CD4-positive, alpha-beta T cell (primary cell): Measurements from ENCODE around the gene TMEM61. TPM values are rescaled to one million over a fixed set of nuclear protein-coding genes. Genes with fewer than 3 reads are reported as not detected.

Source experiments
- ATAC-seq: fragments of 200-7000 bp; cut with Tn5 transposase; one replicate; pipeline ENCODE4 v1.10.0; 2022; ENCODE audit warnings: mild to moderate bottlenecking; ENCODE audit not compliant: poor library complexity
- CTCF ChIA-PET: fragments of 350-600 bp; sonication (Branson Sonifier 250); formaldehyde crosslinking; loops from one replicate; lab custom pipeline; 2021; ENCODE audit warnings: antibody characterized with exemption, inconsistent platforms; lab: Charles Lee
- POLR2A ChIA-PET: fragments of 350-600 bp; sonication (Branson Sonifier 250); formaldehyde crosslinking; loops from one replicate; lab custom pipeline; 2021; ENCODE audit warnings: antibody characterized with exemption, inconsistent platforms; lab: Charles Lee
- DNase-seq, 14 experiments: peaks; one replicate each; pipeline ENCODE4 v3.0.0-alpha.2; 2013 to 2020; ENCODE audit warnings: mixed read lengths in 2 of 14
- H3K27ac ChIP-seq, 2 donors: one replicate each; pipeline versions ENCODE4 v1.5.1 to v1.7.0; 2013; ENCODE audit warnings: low read length in 2 of 2, low read depth in 1 of 2, mild to moderate bottlenecking in 1 of 2
- H3K27me3 ChIP-seq, 2 experiments: 1 replicate in 1 of 2; 2 replicates in 1 of 2; pipeline versions ENCODE4 v1.6.1 to v1.7.0; 2013; ENCODE audit warnings: low read length in 2 of 2, control low read depth in 1 of 2, mild to moderate bottlenecking in 1 of 2, moderate library complexity in 1 of 2; ENCODE audit not compliant: insufficient read depth in 2 of 2, control insufficient read depth in 1 of 2
- H3K36me3 ChIP-seq: one replicate; pipeline ENCODE4 v1.6.1; 2013; ENCODE audit warnings: low read length, control low read depth; ENCODE audit not compliant: insufficient read depth
- H3K4me1 ChIP-seq: one replicate; pipeline ENCODE4 v1.6.1; 2013; ENCODE audit warnings: low read length, control low read depth; ENCODE audit not compliant: insufficient read depth
- H3K4me3 ChIP-seq: one replicate; pipeline ENCODE4 v1.5.1; 2013; ENCODE audit warnings: mild to moderate bottlenecking, low read length, moderate library complexity
- H3K9me3 ChIP-seq, 2 experiments: 1 replicate in 1 of 2; 2 replicates in 1 of 2; pipeline versions ENCODE4 v1.6.1 to v1.7.0; 2013; ENCODE audit warnings: low read length in 2 of 2, mild to moderate bottlenecking in 2 of 2, control low read depth in 1 of 2, moderate library complexity in 1 of 2; ENCODE audit not compliant: control insufficient read depth in 1 of 2, insufficient read depth in 1 of 2
- H3K27ac Mint-ChIP-seq: one replicate; pipeline ENCODE4 v1.8.0; 2020; ENCODE audit warnings: mixed read lengths
- H3K27me3 Mint-ChIP-seq: one replicate; pipeline ENCODE4 v1.8.0; 2021; ENCODE audit warnings: mixed read lengths
- H3K36me3 Mint-ChIP-seq: one replicate; pipeline ENCODE4 v1.8.0; 2021; ENCODE audit warnings: low read depth, mixed read lengths
- H3K4me1 Mint-ChIP-seq: one replicate; pipeline ENCODE4 v1.8.0; 2021; ENCODE audit warnings: low read depth, mixed read lengths
- H3K4me3 Mint-ChIP-seq: one replicate; pipeline ENCODE4 v1.8.0; 2020; ENCODE audit warnings: mild to moderate bottlenecking, mixed read lengths
- H3K9me3 Mint-ChIP-seq: one replicate; pipeline ENCODE4 v1.8.0; 2020; ENCODE audit warnings: mixed read lengths
- CTCF ChIP-seq: fragments of 200-600 bp; IDR thresholded peaks from one replicate; pipeline ENCODE4 v1.8.0; 2022; ENCODE audit warnings: antibody characterized with exemption, mild to moderate bottlenecking
- intact Hi-C, 2 experiments: fragments of 100-400 bp; cut with DNase I in 1 of 2; cut with micrococcal nuclease in 1 of 2; formaldehyde crosslinking; loops; one replicate each; pipeline versions ENCODE4 v1.15.1 to v1.9.0; 2023 to 2025; cut with DNase I, micrococcal nuclease
- total RNA-seq, 174 experiments: library from RNA in 2 of 174; stranded (reverse) in 2 of 174; gene quantifications; one replicate each; pipeline ENCODE4 v1.2.3 and lab custom pipeline; 2021 to 2026

The TMEM61 gene
- total RNA-seq, 2 experiments from 2014 or later: not detected

- CTCF ChIA-PET: no interaction called here
- TF ChIP-seq CTCF: no peak
- Histone ChIP-seq H3K4me1 (no peaks in the 10 kb centered on the region), H3K9me3 (no peaks in the 10 kb centered on the region), H3K27me3 (peaks cover 0 to 8% of the 10 kb centered on the region in 2 experiments), H3K27ac (no peak overlapping the region), H3K36me3 (no peaks in the 10 kb centered on the region), H3K4me3 (no peak overlapping the region)
- intact Hi-C loops: no loop called here
- DNase-seq (no peak), ATAC-seq (no peak)
- Mint-ChIP-seq H3K27me3 (peaks cover 19% of the 10 kb centered on the region), H3K9me3 (no peaks in the 10 kb centered on the region), H3K4me1 (no peaks in the 10 kb centered on the region), H3K27ac (no peak overlapping the region), H3K4me3 (no peak overlapping the region), H3K36me3 (no peaks in the 10 kb centered on the region)
- POLR2A ChIA-PET: no interaction called here
These were observed 34.7 kb downstream of the TMEM61 start for GRCh38 chr1:55015123-55015522.

- Mint-ChIP-seq H3K9me3 (no peaks in the 10 kb centered on the region), H3K27ac (no peak overlapping the region), H3K4me1 (no peaks in the 10 kb centered on the region), H3K4me3 (no peak overlapping the region), H3K27me3 (peaks cover 19% of the 10 kb centered on the region), H3K36me3 (no peaks in the 10 kb centered on the region)
- intact Hi-C loops: no loop called here
- Histone ChIP-seq H3K9me3 (no peaks in the 10 kb centered on the region), H3K36me3 (no peaks in the 10 kb centered on the region), H3K4me3 (no peak overlapping the region), H3K4me1 (no peaks in the 10 kb centered on the region), H3K27ac (no peak overlapping the region), H3K27me3 (peaks cover 0 to 8% of the 10 kb centered on the region in 2 experiments)
- POLR2A ChIA-PET: no interaction called here
- CTCF ChIA-PET: no interaction called here
- DNase-seq (no peak), ATAC-seq (no peak)
- TF ChIP-seq CTCF: no peak
These were observed 35.5 kb downstream of the TMEM61 start for GRCh38 chr1:55015731-55016620.

- no peak overlapping the region for H3K27ac Mint-ChIP-seq
- DNase-seq (no peak), ATAC-seq (no peak)
- Histone ChIP-seq H3K36me3 (no peaks in the 10 kb centered on the region), H3K27me3 (peaks cover 0 to 8% of the 10 kb centered on the region in 2 experiments), H3K9me3 (no peaks in the 10 kb centered on the region), H3K27ac (no peak overlapping the region), H3K4me3 (no peak overlapping the region), H3K4me1 (peaks cover 5% of the 10 kb centered on the region)
- no peak for TF ChIP-seq CTCF
- no peaks in the 10 kb centered on the region for H3K4me1 Mint-ChIP-seq
- H3K36me3 Mint-ChIP-seq: no peaks in the 10 kb centered on the region
- ChIA-PET POLR2A (no interaction called here), CTCF (no interaction called here)
- no peaks in the 10 kb centered on the region for H3K9me3 Mint-ChIP-seq
- H3K27me3 Mint-ChIP-seq: peaks cover 17% of the 10 kb centered on the region
- intact Hi-C loops: no loop called here
- no peak overlapping the region for H3K4me3 Mint-ChIP-seq
These were observed 38.0 kb downstream of the TMEM61 start for GRCh38 chr1:55018395-55018794.
